K562 (cell line): Measurements from ENCODE around the gene MRPS15. TPM values are rescaled to one million over a fixed set of nuclear protein-coding genes. Genes with fewer than 3 reads are reported as not detected.

ENCODE experiments used
- ATAC-seq: fragments of 200-7000 bp; cut with Tn5 transposase; 3 replicates; pipeline ENCODE4 v1.9.1; 2020; ENCODE audit warnings: moderate library complexity
- BruUV-seq: library from RNA; stranded (reverse); fragments of 400-500 nt; replicated peaks from 2 replicates; lab custom pipeline; 2021; lab: Mats Ljungman, UMichigan
- CTCF ChIA-PET: fragments of 300-600 bp; formaldehyde crosslinking; extraction: SDS; loops from one replicate; lab custom pipeline; 2021; ENCODE audit warnings: low intra/inter-chr PET ratio; lab: Yijun Ruan, JAX
- POLR2A ChIA-PET: fragments of 300-600, 350-650 bp; sonication (Branson Sonifier 250); formaldehyde crosslinking; extraction: SDS; loops from one replicate; lab custom pipeline; 2021; ENCODE audit warnings: antibody characterized with exemption, inconsistent platforms; lab: Yijun Ruan, JAX
- DNase-seq, 4 experiments: peaks; one replicate each; pipeline versions ENCODE4 v3.0.0 to v3.0.0-alpha.2; 2011 to 2018; ENCODE audit warnings: low spot score in 3 of 4, mixed read lengths in 3 of 4; ENCODE audit errors: extremely low read depth in 1 of 4
- FAIRE-seq: peaks from 2 replicates; lab custom pipeline; 2011; peaks lifted over from hg19 to GRCh38; lab: Jason Lieb, UNC
- H2AFZ ChIP-seq: 2 replicates; pipeline ENCODE4 v1.6.0; 2011; ENCODE audit warnings: low read depth, low read length, control low read depth, inconsistent platforms
- H3K27ac ChIP-seq: fragments of 200-600 bp; 3 replicates; pipeline ENCODE4 v1.8.0; 2011; ENCODE audit warnings: low read depth, mild to moderate bottlenecking, control low read depth, inconsistent platforms, low read length, moderate library complexity, mixed read lengths; ENCODE audit errors: extremely low read depth
- H3K27me3 ChIP-seq, 2 experiments: fragments of 300-600 bp in 1 of 2; 2 replicates in 1 of 2; 3 replicates in 1 of 2; pipeline versions ENCODE4 v1.6.0 to v1.8.0; 2011; ENCODE audit warnings: inconsistent platforms in 2 of 2, low read length in 2 of 2, mild to moderate bottlenecking in 1 of 2, mixed read lengths in 1 of 2, moderate library complexity in 1 of 2; ENCODE audit not compliant: control insufficient read depth in 2 of 2, insufficient read depth in 2 of 2
- H3K36me3 ChIP-seq: fragments of 300-600 bp; 3 replicates; pipeline ENCODE4 v1.8.0; 2011; ENCODE audit warnings: mild to moderate bottlenecking, low read length, inconsistent platforms; ENCODE audit not compliant: control insufficient read depth, insufficient read depth
- H3K4me1 ChIP-seq, 2 experiments: fragments of 200-600 bp in 1 of 2; replicated peaks in 1 of 2; 2 replicates in 1 of 2; 3 replicates in 1 of 2; pipeline versions ENCODE4 v1.5.1 to v1.8.0; 2011; ENCODE audit warnings: inconsistent platforms in 2 of 2, low read length in 2 of 2, mild to moderate bottlenecking in 1 of 2, mixed read lengths in 1 of 2, moderate library complexity in 1 of 2; ENCODE audit not compliant: control insufficient read depth in 2 of 2, insufficient read depth in 2 of 2
- H3K4me2 ChIP-seq: 2 replicates; pipeline ENCODE4 v1.6.1; 2011; ENCODE audit warnings: low read length, control low read depth, inconsistent platforms, mixed read lengths; ENCODE audit not compliant: insufficient read depth
- H3K4me3 ChIP-seq: fragments of 200-600 bp; sonication (generic), shearing (Covaris generic); 2 replicates; pipeline ENCODE4 v1.5.1; 2016; ENCODE audit warnings: control low read depth, inconsistent platforms
- H3K79me2 ChIP-seq: fragments of 200-600 bp; 3 replicates; pipeline ENCODE4 v1.8.0; 2011; ENCODE audit warnings: low read length, inconsistent platforms; ENCODE audit not compliant: control insufficient read depth, insufficient read depth
- H3K9ac ChIP-seq, 2 experiments: 2 replicates each; pipeline versions ENCODE4 v1.6.0 to v1.6.1; 2011; ENCODE audit warnings: low read depth in 2 of 2, low read length in 2 of 2, control low read depth in 1 of 2, inconsistent platforms in 1 of 2, mild to moderate bottlenecking in 1 of 2, mixed read lengths in 1 of 2; ENCODE audit not compliant: insufficient read depth in 1 of 2
- H3K9me1 ChIP-seq: one replicate; pipeline ENCODE4 v1.6.0; 2011; ENCODE audit warnings: inconsistent platforms, mild to moderate bottlenecking, low read length, moderate library complexity; ENCODE audit not compliant: control insufficient read depth, insufficient read depth
- H3K9me3 ChIP-seq: replicated peaks from 2 replicates; pipeline ENCODE4 v1.5.1; 2011; ENCODE audit warnings: low read depth, low read length, inconsistent platforms; ENCODE audit not compliant: control insufficient read depth, insufficient read depth
- H4K20me1 ChIP-seq: replicated peaks from 2 replicates; pipeline ENCODE4 v1.6.1; 2011; ENCODE audit warnings: low read length, inconsistent platforms, mixed read lengths; ENCODE audit not compliant: control insufficient read depth, insufficient read depth
- GATAD2A ChIP-seq: fragments of 450-650 bp; IDR thresholded peaks from 2 replicates; pipeline ENCODE4 v1.6.1; 2017
- HMBOX1 ChIP-seq: sonication (generic); IDR thresholded peaks from 2 replicates; pipeline ENCODE4 v1.6.1; 2016
- KDM2B ChIP-seq: fragments of 250-450 bp; sonication (Bioruptor Pico); IDR thresholded peaks from 2 replicates; pipeline ENCODE4 v1.8.0; 2021; ENCODE audit warnings: mild to moderate bottlenecking, moderate library complexity
- KLF1 ChIP-seq: fragments of 450-650 bp; IDR thresholded peaks from 2 replicates; pipeline ENCODE4 v1.6.1; 2016; ENCODE audit warnings: missing genetic modification characterization, missing compliant biosample characterization
- PHF20 ChIP-seq: fragments of 450-650 bp; IDR thresholded peaks from 2 replicates; pipeline ENCODE4 v1.6.1; 2018; ENCODE audit not compliant: partially characterized antibody
- RBM14 ChIP-seq: fragments of 200-400 bp; formaldehyde crosslinking; IDR thresholded peaks from 2 replicates; pipeline ENCODE4 v1.6.1; 2018; ENCODE audit warnings: low read depth, mild to moderate bottlenecking, low read length, moderate library complexity, borderline replicate concordance; ENCODE audit not compliant: insufficient read depth
- SREBF1 ChIP-seq: fragments of 150-350 bp; IDR thresholded peaks from 2 replicates; pipeline ENCODE4 v1.6.1; 2014; ENCODE audit warnings: antibody characterized with exemption, low read depth, low read length, borderline replicate concordance
- YY1 ChIP-seq, 3 experiments: IDR thresholded peaks; 2 replicates each; pipeline ENCODE4 v1.6.1; 2011; ENCODE audit warnings: low read length in 2 of 3, mild to moderate bottlenecking in 2 of 3, moderate library complexity in 2 of 3, borderline replicate concordance in 1 of 3, control low read depth in 1 of 3, low read depth in 1 of 3; ENCODE audit not compliant: insufficient read depth in 3 of 3, insufficient replicate concordance in 2 of 3, control insufficient read depth in 1 of 3, insufficient read length in 1 of 3; ENCODE audit errors: extremely low read depth in 1 of 3
- WGBS: fragments of 100-300 bp; shearing (Covaris generic); methylation state at CpG from one replicate; pipeline ENCODE4 v1.1.6; 2016; ENCODE audit warnings: low coverage, mixed read lengths; ENCODE audit not compliant: insufficient coverage; ENCODE audit errors: missing lambda C conversion rate; 5-methylcytosine and 5-hydroxymethylcytosine counted together
- in situ Hi-C: fragments of 300-500 bp; cut with MboI; formaldehyde crosslinking; loops from 4 replicates; pipeline ENCODE4 v1.15.0; 2018; ENCODE audit warnings: inconsistent platforms, mixed read lengths
- intact Hi-C: fragments of 100-400 bp; cut with micrococcal nuclease; formaldehyde crosslinking; loops from 2 replicates; pipeline ENCODE4 v1.14.2; 2022
- polyA plus RNA-seq, 8 experiments: library from polyadenylated mRNA; depleted of rRNA in 4 of 8; stranded (reverse) in 5 of 8; unstranded in 3 of 8; fragments of >200 nt; fragmentation: Nextera tagmentation in 2 of 8; fragmentation: Illumina TruSeq in 1 of 8; extraction: Ambion mirVana in 2 of 8; extraction: Trizol in 1 of 8; gene quantifications; 2 replicates each; pipeline versions ENCODE4 v1.2.1 to v1.2.3, GENCODE V29; 2011 to 2014; ENCODE audit warnings: inconsistent platforms in 1 of 8, missing spikeins in 1 of 8
- total RNA-seq, 7 experiments: library from RNA; depleted of rRNA in 6 of 7; stranded (reverse); fragments of >200 nt in 6 of 7; fragmentation: Illumina TruSeq in 2 of 7; extraction: Trizol in 2 of 7; gene quantifications; 2 replicates each; pipeline versions ENCODE4 v1.2.1 to v1.2.3, GENCODE V29; 2011 to 2021; ENCODE audit warnings: low replicate concordance in 1 of 7
- TF ChIP-seq, protein P1 (sequence below): fragments of 200-800 bp; sonication (Bioruptor generic); IDR thresholded peaks from 2 replicates; pipeline ENCODE4 v1.6.1; 2017; ENCODE audit warnings: missing genetic modification characterization, missing compliant biosample characterization

The MRPS15 gene
- total and polyA plus RNA-seq, 9 of the 15 experiments (the other 6 are each of a cell fraction or from before 2014, with no cell fraction given), result 62.9 to 286 (median 149) TPM

DNA sequence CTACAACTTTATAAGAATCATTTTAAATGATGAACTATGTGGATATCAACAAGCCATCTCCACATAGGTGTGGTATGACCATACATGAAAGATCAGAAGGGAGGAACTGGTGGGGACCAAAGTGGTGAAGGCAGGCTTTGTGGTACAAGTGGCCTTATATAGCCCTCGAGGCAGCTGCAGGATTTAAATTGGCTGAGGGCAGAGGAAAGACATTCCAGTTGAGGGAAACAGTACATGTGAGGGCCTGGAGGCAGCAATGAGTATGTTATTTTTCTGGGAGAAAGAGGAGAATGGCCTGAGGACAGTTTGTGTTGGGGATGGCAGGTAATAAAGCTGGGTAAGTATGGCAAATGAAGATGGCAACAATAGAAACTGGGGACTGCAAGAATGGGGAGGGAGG lies 31.1 kb downstream of the MRPS15 start:
- Histone ChIP-seq H2AFZ (no peak overlapping the region), H3K4me3 (no peak overlapping the region), H3K9me3 (no peaks in the 10 kb centered on the region), H3K27me3 (peaks cover 7 to 17% of the 10 kb centered on the region in 2 experiments; a peak in 4 of 5 replicates), H4K20me1 (no peaks in the 10 kb centered on the region), H3K79me2 (no peaks in the 10 kb centered on the region), H3K9me1 (no peaks in the 10 kb centered on the region), H3K27ac (no peak overlapping the region), H3K36me3 (no peaks in the 10 kb centered on the region), H3K9ac (no peak overlapping the region), H3K4me1 (no peaks in the 10 kb centered on the region), H3K4me2 (no peak overlapping the region)
- no peak for FAIRE-seq
- intact Hi-C loops, result no loop called here
- BruUV-seq, result no TSS peak
- ChIA-PET CTCF (no interaction called here), POLR2A (interaction anchor here (0.5 to 1.3 kb wide), 3 partner anchors 13 to 1064 kb away, joined by 3 read pairs; no protein-coding TSS in a partner anchor)
- 0% methylated on average over 1 of the region's 1 CpG for WGBS
- no peak for DNase-seq
- ATAC-seq, result no peak
- TF ChIP-seq KDM2B (no peak), SREBF1 (no peak), GATAD2A (no peak), RBM14 (no peak), YY1 (IDR thresholded peaks at IDR 0.05; ENCODE audit: borderline replicate concordance in 1 of 3, control insufficient read depth in 1 of 3, extremely low read depth in 1 of 3, insufficient read depth in 3 of 3, insufficient read length in 1 of 3, insufficient replicate concordance in 2 of 3, low read depth in 1 of 3, low read length in 2 of 3) (no peak), HMBOX1 (no peak), KLF1 (tag) (no peak), PHF20 (no peak)
- TF ChIP-seq, protein P1, sequence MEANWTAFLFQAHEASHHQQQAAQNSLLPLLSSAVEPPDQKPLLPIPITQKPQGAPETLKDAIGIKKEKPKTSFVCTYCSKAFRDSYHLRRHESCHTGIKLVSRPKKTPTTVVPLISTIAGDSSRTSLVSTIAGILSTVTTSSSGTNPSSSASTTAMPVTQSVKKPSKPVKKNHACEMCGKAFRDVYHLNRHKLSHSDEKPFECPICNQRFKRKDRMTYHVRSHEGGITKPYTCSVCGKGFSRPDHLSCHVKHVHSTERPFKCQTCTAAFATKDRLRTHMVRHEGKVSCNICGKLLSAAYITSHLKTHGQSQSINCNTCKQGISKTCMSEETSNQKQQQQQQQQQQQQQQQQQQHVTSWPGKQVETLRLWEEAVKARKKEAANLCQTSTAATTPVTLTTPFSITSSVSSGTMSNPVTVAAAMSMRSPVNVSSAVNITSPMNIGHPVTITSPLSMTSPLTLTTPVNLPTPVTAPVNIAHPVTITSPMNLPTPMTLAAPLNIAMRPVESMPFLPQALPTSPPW (CRISPR knock-in tag), result no peak
- in situ Hi-C loops, result no loop called here
